LNCaP clone FGC (cell line): ENCODE results near the gene MAP6D1.

ENCODE experiments used
- DNase-seq: peaks from one replicate; pipeline ENCODE4 v3.0.0-alpha.2; 2011; ENCODE audit warnings: low read depth
- H3K4me3 ChIP-seq: 2 replicates; pipeline ENCODE4 v1.5.1; 2011; ENCODE audit warnings: mild to moderate bottlenecking, low read depth, low read length, control low read depth
- TF ChIP-seq, protein P1 (sequence below): IDR thresholded peaks from 2 replicates; pipeline ENCODE4 v1.5.1; 2012; ENCODE audit warnings: mild to moderate bottlenecking; ENCODE audit not compliant: control insufficient read depth, insufficient read depth; ENCODE audit errors: extremely low read depth

Gene MAP6D1

DNA sequence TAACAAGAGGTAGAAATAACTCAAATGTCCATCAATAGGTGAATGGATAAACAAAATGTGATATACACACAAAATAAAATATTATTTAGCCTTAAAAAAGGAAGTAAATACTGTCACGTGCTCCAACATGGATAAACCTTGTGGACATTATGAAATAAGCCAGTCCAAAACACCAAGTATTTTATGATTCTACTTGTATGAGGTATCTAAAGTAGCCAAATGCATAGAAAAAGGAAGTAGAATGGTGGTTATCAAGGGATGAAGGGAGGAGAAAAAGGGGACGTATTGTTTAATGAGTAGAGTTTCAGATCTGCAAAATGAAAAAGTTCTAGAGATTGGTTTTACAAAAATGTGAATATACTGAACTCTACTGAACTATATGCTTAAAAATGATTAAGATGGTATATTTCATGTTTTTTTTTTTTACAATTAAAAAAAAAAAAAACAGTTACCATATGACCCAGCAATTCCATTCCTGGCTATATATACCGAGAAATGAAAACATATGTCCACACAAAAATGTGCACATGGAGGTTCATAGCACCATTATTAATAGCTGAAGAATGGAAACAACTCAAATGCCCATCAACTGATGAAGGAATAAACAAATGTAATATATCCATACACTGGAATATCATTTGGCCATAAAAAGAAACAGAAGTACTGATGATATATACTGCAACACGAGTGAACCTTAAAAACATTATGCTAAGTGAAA, 29.1 kb upstream of the MAP6D1 start:
- TF ChIP-seq, protein P1, sequence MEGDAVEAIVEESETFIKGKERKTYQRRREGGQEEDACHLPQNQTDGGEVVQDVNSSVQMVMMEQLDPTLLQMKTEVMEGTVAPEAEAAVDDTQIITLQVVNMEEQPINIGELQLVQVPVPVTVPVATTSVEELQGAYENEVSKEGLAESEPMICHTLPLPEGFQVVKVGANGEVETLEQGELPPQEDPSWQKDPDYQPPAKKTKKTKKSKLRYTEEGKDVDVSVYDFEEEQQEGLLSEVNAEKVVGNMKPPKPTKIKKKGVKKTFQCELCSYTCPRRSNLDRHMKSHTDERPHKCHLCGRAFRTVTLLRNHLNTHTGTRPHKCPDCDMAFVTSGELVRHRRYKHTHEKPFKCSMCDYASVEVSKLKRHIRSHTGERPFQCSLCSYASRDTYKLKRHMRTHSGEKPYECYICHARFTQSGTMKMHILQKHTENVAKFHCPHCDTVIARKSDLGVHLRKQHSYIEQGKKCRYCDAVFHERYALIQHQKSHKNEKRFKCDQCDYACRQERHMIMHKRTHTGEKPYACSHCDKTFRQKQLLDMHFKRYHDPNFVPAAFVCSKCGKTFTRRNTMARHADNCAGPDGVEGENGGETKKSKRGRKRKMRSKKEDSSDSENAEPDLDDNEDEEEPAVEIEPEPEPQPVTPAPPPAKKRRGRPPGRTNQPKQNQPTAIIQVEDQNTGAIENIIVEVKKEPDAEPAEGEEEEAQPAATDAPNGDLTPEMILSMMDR: no peak
- H3K4me3 ChIP-seq: no peak overlapping the region
- DNase-seq: no peak

DNA sequence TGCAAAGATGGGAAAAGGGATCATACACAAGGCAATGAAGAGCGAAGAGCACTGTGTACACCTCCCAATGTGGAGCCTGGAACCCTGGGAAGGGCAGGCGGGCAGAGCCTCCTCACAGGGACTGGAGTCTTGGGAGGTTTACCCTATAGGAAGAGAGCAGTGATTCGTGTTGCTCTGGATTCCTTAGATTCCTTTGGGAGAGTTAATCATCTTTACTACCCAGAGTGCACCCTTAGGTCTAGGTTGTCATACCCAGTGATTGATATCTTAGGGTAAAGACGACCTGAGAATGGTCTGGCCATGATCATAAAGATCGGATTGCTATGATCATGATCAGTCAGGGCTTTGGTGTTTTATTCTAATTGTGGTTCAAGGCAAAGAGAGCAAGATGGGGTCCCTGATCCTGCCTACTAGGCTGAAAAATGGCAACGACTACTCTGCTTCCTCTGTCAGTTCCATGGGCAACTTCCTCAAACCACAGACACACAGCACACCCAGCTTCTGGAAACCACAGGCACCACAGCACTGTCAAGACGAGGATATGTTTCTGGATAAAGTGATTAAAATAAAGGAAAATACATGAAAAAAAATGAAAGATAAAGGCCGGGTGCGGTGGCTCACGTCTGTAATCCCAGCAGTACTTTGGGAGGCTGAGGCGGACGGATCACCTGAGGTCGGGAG, 20.4 kb upstream of the MAP6D1 start:
- H3K4me3 ChIP-seq: no peak overlapping the region
- TF ChIP-seq, protein P1: no peak
- DNase-seq: no peak

DNA sequence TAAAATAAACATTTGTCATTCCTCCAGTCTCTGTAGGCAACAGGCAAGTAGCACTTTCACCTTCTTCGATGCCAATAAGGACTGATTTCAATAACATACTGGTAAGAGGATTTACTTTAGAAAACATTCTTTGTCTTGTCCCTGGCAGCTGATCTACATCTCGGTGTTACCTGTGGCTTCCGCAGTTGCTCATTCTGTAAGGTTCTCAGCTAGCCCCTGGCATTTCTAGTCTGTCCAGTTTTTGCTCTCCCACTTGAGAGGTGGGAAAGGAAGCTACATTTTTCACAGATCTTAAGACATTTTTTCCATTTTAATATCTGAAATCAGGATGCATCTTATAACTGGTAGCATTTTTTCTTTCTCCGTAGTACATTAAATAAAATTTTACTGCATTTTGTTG, 19.7 kb upstream of the MAP6D1 start:
- DNase-seq: peak; percentile 27
- no peak overlapping the region for H3K4me3 ChIP-seq
- TF ChIP-seq, protein P1: no peak

DNA sequence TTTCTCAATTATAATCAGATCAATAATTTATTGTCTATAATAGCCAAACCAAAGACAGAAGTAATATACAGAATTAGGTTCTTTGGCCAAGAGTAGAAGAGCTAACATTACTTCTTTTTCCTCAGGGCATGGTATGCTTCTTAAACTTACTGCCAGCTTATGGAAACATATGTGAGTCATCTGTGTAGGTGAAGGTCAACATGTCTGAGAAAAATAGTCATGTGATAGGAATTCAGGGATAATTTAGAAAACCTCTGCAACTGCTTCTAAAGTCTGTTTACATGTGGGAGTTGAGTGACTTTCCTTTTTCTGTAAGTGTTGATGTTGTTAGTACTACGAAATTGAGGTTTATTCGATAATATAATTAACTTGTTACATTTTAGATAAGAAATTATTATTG, 19.2 kb upstream of the MAP6D1 start:
- H3K4me3 ChIP-seq: no peak overlapping the region
- TF ChIP-seq, protein P1: no peak

DNA sequence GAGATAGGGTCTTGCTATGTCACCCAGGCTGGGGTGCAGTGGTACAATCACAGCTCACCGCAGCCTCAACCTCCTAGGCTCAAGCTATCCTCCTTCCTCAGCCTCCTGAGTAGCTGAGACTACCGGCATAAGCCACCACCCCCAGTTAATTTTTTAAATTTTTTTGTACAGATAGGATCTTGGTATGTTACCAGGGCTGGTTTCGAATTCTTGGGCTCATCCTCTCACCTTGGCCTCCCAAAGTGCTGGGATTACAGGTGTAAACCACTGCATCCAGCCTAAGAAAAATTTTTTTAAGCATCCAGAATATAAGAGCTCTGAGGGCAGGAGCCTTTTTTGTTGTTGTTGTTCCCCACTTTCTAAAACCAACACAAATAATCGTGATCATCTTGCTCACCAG, 14.4 kb upstream of the MAP6D1 start:
- no peak overlapping the region for H3K4me3 ChIP-seq
- no peak for DNase-seq
- TF ChIP-seq, protein P1: no peak

More for the DNA sequence above, 19.2 kb upstream of the MAP6D1 start:
- DNase-seq: no peak

DNA sequence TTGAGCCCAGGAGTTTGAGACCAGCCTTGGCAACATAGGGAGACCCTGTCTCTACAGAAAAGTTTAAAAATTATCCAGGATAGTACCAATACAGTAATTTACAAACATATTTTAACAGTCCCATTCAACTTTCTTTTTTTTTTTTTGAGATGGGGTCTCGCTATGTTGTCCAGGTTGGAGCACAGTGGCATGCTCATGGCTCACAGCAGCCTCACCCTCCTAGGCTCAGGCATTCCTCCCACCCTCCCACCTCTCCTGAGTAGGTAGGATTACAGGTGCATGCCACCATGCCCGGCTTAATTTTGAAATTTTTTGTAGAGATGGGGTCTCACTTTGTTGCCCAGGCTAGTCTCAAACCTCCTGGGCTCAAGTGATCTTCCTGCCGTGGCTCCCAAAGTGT, 12.5 kb upstream of the MAP6D1 start:
- no peak overlapping the region for H3K4me3 ChIP-seq
- TF ChIP-seq, protein P1: no peak
- DNase-seq: no peak
